OCI-LY1 (cell line): Measurements from ENCODE around the gene CNOT4.

ENCODE experiments used
- H2AFZ ChIP-seq: fragments of 200-600 bp; sonication (generic), shearing (Covaris generic); 2 replicates; pipeline ENCODE4 v1.6.0; 2014; ENCODE audit warnings: antibody characterized with exemption, mild to moderate bottlenecking, low read length
- H3F3A ChIP-seq: fragments of 200-600 bp; sonication (generic), shearing (Covaris generic); 2 replicates; pipeline ENCODE4 v1.6.0; 2014; ENCODE audit warnings: mild to moderate bottlenecking, antibody characterized with exemption, low read length, moderate library complexity; ENCODE audit not compliant: insufficient read depth
- H3K27ac ChIP-seq: fragments of 200-600 bp; sonication (generic); 2 replicates; pipeline ENCODE4 v1.5.1; 2014; ENCODE audit warnings: low read length, mixed run types, mild to moderate bottlenecking, low read depth; ENCODE audit not compliant: poor library complexity, severe bottlenecking
- H3K27me3 ChIP-seq: fragments of 200-600 bp; sonication (generic); 2 replicates; pipeline ENCODE4 v1.6.0; 2014; ENCODE audit warnings: antibody characterized with exemption, mild to moderate bottlenecking, low read length, moderate library complexity; ENCODE audit not compliant: insufficient read depth
- H3K36me3 ChIP-seq: fragments of 200-600 bp; sonication (generic); 2 replicates; pipeline ENCODE4 v1.6.1; 2014; ENCODE audit warnings: mild to moderate bottlenecking, antibody characterized with exemption, low read length, moderate library complexity, mixed read lengths; ENCODE audit not compliant: insufficient read depth
- H3K4me1 ChIP-seq: fragments of 200-600 bp; sonication (generic); 2 replicates; pipeline ENCODE4 v1.5.1; 2014; ENCODE audit warnings: mild to moderate bottlenecking, low read length, moderate library complexity; ENCODE audit not compliant: insufficient read depth, severe bottlenecking
- H3K4me2 ChIP-seq: fragments of 200-600 bp; sonication (generic), shearing (Covaris generic); 2 replicates; pipeline ENCODE4 v1.6.1; 2014; ENCODE audit warnings: low read length
- H3K4me3 ChIP-seq: fragments of 200-600 bp; sonication (generic); 2 replicates; pipeline ENCODE4 v1.5.1; 2014; ENCODE audit warnings: low read length, low read depth, mild to moderate bottlenecking, mixed read lengths; ENCODE audit not compliant: poor library complexity, severe bottlenecking
- H3K79me2 ChIP-seq: fragments of 200-600 bp; shearing (Covaris generic); 2 replicates; pipeline ENCODE4 v1.6.1; 2016; ENCODE audit warnings: mixed run types, low read length, mixed read lengths; ENCODE audit not compliant: insufficient read depth
- H3K9ac ChIP-seq: fragments of 200-600 bp; sonication (generic), shearing (Covaris generic); 2 replicates; pipeline ENCODE4 v1.6.1; 2014; ENCODE audit warnings: mild to moderate bottlenecking, low read length, mixed read lengths
- H3K9me2 ChIP-seq: fragments of 200-600 bp; sonication (generic), shearing (Covaris generic); 2 replicates; pipeline ENCODE4 v1.6.1; 2014; ENCODE audit warnings: low read depth, mild to moderate bottlenecking, low read length, mixed read lengths
- H3K9me3 ChIP-seq: fragments of 200-600 bp; shearing (Covaris generic); 2 replicates; pipeline ENCODE4 v1.6.1; 2014; ENCODE audit warnings: low read length, mixed read lengths
- H4K20me1 ChIP-seq: fragments of 200-600 bp; sonication (generic), shearing (Covaris generic); 2 replicates; pipeline ENCODE4 v1.6.0; 2016; ENCODE audit warnings: mild to moderate bottlenecking, low read length; ENCODE audit not compliant: insufficient read depth
- EZH2 ChIP-seq: fragments of 200-600 bp; sonication (generic), shearing (Covaris generic); IDR thresholded peaks from 2 replicates; pipeline ENCODE4 v1.8.0; 2017; ENCODE audit warnings: borderline replicate concordance, mixed run types, mild to moderate bottlenecking, antibody characterized with exemption, low read length, moderate library complexity, mixed read lengths
- TF ChIP-seq, protein P1 (sequence below): fragments of 200-600 bp; sonication (generic), shearing (Covaris generic); IDR thresholded peaks from 2 replicates; pipeline ENCODE4 v1.5.1; 2017; ENCODE audit warnings: mild to moderate bottlenecking, antibody characterized with exemption, low read length, moderate library complexity, mixed read lengths

The CNOT4 gene

DNA sequence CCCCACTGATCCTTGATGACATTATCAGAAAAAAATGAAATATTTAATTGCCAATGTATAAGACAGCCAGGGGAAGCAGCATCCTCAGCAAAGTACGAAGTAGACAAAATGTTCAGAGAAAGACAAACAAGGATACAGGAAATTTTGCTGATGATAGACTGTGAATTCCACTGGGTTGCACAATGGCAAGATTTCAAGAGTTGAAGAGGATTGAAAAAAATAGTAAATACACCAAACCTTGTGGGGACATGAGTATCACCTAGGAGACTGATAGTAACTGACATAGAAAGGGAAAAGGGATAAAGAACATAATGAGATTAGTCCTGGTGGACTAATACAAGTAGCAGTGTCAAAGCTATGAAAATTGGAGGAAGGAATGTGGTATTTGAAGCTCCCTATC, 16.5 kb downstream of the CNOT4 start:
- Histone ChIP-seq H3F3A (no peaks in the 10 kb centered on the region), H3K36me3 (peaks cover 23% of the 10 kb centered on the region), H3K9me3 (no peaks in the 10 kb centered on the region), H3K4me2 (no peak overlapping the region), H3K27me3 (no peaks in the 10 kb centered on the region), H3K79me2 (peaks cover 95% of the 10 kb centered on the region), H3K27ac (no peak overlapping the region), H3K4me1 (no peaks in the 10 kb centered on the region), H2AFZ (no peak overlapping the region), H3K4me3 (no peak overlapping the region), H3K9me2 (no peaks in the 10 kb centered on the region), H3K9ac (no peak overlapping the region), H4K20me1 (no peaks in the 10 kb centered on the region; the same call in 1 of the 2 replicates)
- TF ChIP-seq, protein P1, sequence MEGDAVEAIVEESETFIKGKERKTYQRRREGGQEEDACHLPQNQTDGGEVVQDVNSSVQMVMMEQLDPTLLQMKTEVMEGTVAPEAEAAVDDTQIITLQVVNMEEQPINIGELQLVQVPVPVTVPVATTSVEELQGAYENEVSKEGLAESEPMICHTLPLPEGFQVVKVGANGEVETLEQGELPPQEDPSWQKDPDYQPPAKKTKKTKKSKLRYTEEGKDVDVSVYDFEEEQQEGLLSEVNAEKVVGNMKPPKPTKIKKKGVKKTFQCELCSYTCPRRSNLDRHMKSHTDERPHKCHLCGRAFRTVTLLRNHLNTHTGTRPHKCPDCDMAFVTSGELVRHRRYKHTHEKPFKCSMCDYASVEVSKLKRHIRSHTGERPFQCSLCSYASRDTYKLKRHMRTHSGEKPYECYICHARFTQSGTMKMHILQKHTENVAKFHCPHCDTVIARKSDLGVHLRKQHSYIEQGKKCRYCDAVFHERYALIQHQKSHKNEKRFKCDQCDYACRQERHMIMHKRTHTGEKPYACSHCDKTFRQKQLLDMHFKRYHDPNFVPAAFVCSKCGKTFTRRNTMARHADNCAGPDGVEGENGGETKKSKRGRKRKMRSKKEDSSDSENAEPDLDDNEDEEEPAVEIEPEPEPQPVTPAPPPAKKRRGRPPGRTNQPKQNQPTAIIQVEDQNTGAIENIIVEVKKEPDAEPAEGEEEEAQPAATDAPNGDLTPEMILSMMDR: no peak
- no peak for TF ChIP-seq EZH2

DNA sequence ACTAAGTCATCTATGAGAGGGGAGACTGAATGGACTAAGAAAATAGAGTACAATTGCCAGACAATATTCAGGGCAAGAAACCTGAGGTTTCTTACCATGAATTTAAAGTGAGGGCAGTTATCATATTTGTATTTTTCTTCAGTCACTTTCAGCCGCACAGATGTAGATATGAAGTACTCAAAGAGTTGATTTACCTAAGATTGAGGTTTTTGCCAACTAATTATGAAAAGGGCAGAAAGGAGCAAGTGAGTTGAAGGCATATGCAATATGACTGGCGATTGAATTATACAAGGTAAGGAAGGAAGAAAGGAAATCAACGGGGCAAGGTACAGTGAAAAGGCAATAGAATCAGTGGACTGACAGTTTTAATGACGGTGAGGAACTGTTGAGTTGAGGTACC, 17.8 kb downstream of the CNOT4 start:
- H3K36me3 ChIP-seq: peaks cover 23% of the 10 kb centered on the region
- H3K4me1 ChIP-seq: no peaks in the 10 kb centered on the region
- TF ChIP-seq, protein P1: no peak
- no peaks in the 10 kb centered on the region; the same call in 1 of the 2 replicates for H3K9me3 ChIP-seq
- no peak overlapping the region for H2AFZ ChIP-seq
- H4K20me1 ChIP-seq: no peaks in the 10 kb centered on the region
- no peak overlapping the region for H3K4me3 ChIP-seq
- no peaks in the 10 kb centered on the region for H3K9me2 ChIP-seq
- no peak overlapping the region for H3K4me2 ChIP-seq
- H3K79me2 ChIP-seq: peaks cover 93% of the 10 kb centered on the region
- no peaks in the 10 kb centered on the region for H3F3A ChIP-seq
- no peaks in the 10 kb centered on the region for H3K27me3 ChIP-seq
- H3K27ac ChIP-seq: no peak overlapping the region
- H3K9ac ChIP-seq: no peak overlapping the region

DNA sequence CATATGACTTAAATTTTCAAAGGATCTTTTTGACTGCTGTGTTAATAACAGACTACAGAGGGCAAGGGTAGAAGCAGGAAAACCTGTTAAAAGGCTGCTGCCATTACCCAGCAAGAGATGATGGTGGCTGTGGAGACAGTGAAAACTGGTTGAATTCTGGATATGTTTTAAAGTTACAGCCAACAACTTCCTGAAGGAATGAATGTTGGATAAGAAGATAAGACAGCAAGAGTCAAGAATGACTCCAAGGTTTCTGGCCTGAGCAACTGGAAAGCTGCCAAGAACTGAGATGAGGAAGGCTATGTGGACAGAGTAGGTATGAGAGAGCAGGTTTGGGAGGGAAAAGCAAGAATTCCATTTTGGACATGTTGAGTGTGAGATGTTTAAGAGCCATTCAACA, 19.1 kb downstream of the CNOT4 start:
- Histone ChIP-seq H3K36me3 (peaks cover 28% of the 10 kb centered on the region), H3F3A (no peaks in the 10 kb centered on the region), H3K9me3 (peaks cover 3% of the 10 kb centered on the region; the same call in 1 of the 2 replicates), H3K9ac (no peak overlapping the region), H3K9me2 (no peaks in the 10 kb centered on the region), H3K27me3 (no peaks in the 10 kb centered on the region), H4K20me1 (no peaks in the 10 kb centered on the region), H2AFZ (no peak overlapping the region), H3K27ac (no peak overlapping the region), H3K79me2 (peaks cover 94% of the 10 kb centered on the region), H3K4me1 (no peaks in the 10 kb centered on the region), H3K4me2 (no peak overlapping the region), H3K4me3 (no peak overlapping the region)
- no peak for TF ChIP-seq EZH2
- TF ChIP-seq, protein P1: no peak
